GM10266 (cell line): ENCODE data around the gene PPP1R12B.
"Not testable (repeated sequence)": the region's sequence is repeated elsewhere in the genome, so short reads cannot be mapped to it uniquely, and the experiment has no call there.

Source experiments
- DNase-seq: peaks from one replicate; pipeline ENCODE4 v3.0.0; 2012; ENCODE audit errors: extremely low spot score
- CTCF ChIP-seq: IDR thresholded peaks from 2 replicates; pipeline ENCODE4 v1.5.1; 2012; ENCODE audit warnings: mild to moderate bottlenecking, low read depth; ENCODE audit not compliant: control insufficient read depth, insufficient read depth; ENCODE audit errors: missing control alignments

The PPP1R12B gene

GRCh38 chr1:202351725-202352124 is 3.2 kb downstream of the PPP1R12B start:
- no peak for TF ChIP-seq CTCF
- no peak for DNase-seq

- not testable (repeated sequence) for DNase-seq
Measured at GRCh38 chr1:202352583-202353197, 4.2 kb downstream of the PPP1R12B start.

- no peak for DNase-seq
- TF ChIP-seq CTCF = no peak
Measured at GRCh38 chr1:202355944-202356553, 7.5 kb downstream of the PPP1R12B start.

GRCh38 chr1:202357506-202357905 is 9.0 kb downstream of the PPP1R12B start:
- no peak for TF ChIP-seq CTCF
- no peak for DNase-seq

GRCh38 chr1:202361224-202361623 is 12.7 kb downstream of the PPP1R12B start:
- TF ChIP-seq CTCF = no peak
- DNase-seq = no peak

- DNase-seq = no peak
Measured at GRCh38 chr1:202361701-202362100, 13.2 kb downstream of the PPP1R12B start.

GRCh38 chr1:202362212-202362611 is 13.7 kb downstream of the PPP1R12B start:
- no peak for DNase-seq
- TF ChIP-seq CTCF = no peak

More at GRCh38 chr1:202361701-202362100, 13.2 kb downstream of the PPP1R12B start:
- no peak for TF ChIP-seq CTCF

GRCh38 chr1:202365092-202365815 is 16.8 kb downstream of the PPP1R12B start:
- DNase-seq = no peak
- no peak for TF ChIP-seq CTCF
